Measurements from ENCODE around the gene TPR.

DNA sequence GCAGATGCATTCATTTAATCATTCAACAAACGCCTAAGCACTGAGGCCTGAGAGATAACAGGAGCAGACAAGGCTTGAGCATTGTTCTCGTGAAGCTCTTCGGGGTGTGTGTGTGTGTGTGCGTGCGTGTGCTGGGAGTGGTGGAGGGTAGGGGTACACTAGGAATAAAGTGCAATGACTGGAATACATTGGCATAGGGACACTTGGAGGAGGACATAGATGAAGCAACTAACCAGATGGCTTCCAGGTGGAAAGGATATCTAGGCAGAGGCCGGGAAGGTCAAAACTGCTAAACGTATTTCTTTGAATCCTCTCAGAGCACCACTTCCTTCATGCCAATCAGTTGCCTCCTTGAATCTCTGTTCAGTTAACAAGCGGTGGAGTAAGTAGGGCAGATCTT, 92.6 kb downstream of the TPR start:
- TF ChIP-seq YY1 (IDR thresholded peaks at IDR 0.05; ENCODE audit: insufficient read depth, insufficient read length): no peak
- TF ChIP-seq SUZ12 (IDR thresholded peaks at IDR 0.05; ENCODE audit: extremely low read depth, insufficient read depth, insufficient read length): no peak
- TF ChIP-seq ZNF274 (IDR thresholded peaks at IDR 0.05; ENCODE audit: low read depth, low read length): no peak
